ENCODE measurements around the gene SCN7A.
"Not testable (repeated sequence)": the region's sequence is repeated elsewhere in the genome, so short reads cannot be mapped to it uniquely, and the experiment has no call there.

Gene SCN7A

DNA sequence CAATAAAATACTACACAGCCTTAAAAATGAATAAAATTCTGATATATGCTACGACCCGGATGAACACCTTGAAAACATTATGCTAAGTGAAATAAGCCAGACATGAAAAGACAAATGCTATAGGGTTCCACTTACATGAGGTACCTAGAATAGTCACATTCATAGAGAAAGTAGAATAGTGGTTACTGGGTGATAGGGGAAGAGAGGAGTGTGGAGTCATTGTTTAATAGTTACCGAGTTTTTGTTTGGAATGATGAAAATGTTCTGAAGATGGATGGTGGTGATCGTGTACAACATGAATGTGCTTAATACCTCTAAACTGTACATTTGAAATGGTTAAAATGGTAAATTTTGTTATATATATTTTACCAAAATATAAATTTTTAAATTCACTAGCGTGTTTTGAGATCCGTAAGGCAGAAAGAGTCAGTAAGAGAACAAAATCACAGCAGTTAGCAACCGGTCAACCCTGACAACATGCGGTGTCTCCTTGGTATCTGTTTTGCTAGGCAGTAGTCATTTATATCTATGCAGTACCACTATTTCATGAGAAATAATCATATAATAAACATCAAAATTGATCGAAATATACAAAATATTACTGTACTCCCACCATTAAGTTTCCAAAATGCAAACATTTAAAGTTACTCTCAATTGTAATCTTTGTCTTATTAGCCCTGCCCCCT, 129.4 kb downstream of the SCN7A start:
- H3K4me1 ChIP-seq (ENCODE audit: control insufficient read depth in 2 of 2, insufficient read depth in 2 of 2, low read length in 2 of 2), result no peaks in the 10 kb centered on the region
- no peaks in the 10 kb centered on the region for H3K27me3 ChIP-seq (ENCODE audit: control insufficient read depth in 2 of 2, insufficient read depth in 2 of 2, low read length in 2 of 2)
- no peak overlapping the region for H3K4me3 ChIP-seq (ENCODE audit: low read length in 2 of 2)
- H3K9me3 ChIP-seq (ENCODE audit: control insufficient read depth in 2 of 2, low read length in 2 of 2), result no peaks in the 10 kb centered on the region
- no peak overlapping the region for H3K9ac ChIP-seq (ENCODE audit: low read depth in 1 of 2, low read length in 2 of 2)
- H3K36me3 ChIP-seq (ENCODE audit: control insufficient read depth in 2 of 2, insufficient read depth in 2 of 2, low read length in 2 of 2), result no peaks in the 10 kb centered on the region
- H3K27ac ChIP-seq (ENCODE audit: low read depth in 2 of 2, low read length in 2 of 2), result no peak overlapping the region

DNA sequence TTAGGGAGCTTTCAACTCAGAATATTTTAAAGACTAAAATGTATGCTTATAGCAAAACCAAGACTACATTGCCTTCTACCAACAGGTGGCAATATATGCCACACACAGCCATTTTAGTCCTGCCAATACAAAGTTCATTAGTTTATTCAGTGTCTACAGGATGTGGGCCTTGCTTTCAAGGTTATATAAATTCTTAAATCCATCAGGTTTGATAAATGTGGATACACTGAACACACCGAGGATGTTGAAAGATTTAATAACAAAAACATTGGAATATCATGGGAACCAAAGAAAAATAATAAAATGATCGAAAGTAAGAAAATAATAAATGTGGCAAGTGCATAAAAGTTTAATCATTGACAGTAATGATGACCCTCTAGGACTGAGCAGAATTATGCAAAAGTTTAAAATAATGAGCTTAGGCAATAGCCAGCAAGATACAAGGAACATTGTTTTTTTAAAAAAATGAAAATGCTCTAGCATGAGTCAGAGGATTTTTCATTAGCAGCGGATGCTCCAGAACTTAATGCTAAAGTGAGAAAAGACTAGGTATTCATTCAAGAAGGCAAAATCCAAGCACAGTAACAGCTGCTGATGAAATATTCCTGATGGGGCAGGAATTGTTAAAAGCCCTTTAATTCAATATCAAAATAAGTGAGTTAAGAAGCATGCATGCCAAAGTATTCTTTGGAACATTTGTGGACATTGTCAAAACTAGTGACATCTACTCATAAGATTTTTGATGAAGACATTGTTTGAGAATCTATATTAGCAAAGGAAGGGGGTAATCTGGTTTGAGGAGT, 132.5 kb downstream of the SCN7A start:
- H3K4me1 ChIP-seq (ENCODE audit: control insufficient read depth in 2 of 2, insufficient read depth in 2 of 2, low read length in 2 of 2), result no peaks in the 10 kb centered on the region
- no peaks in the 10 kb centered on the region for H3K27me3 ChIP-seq (ENCODE audit: control insufficient read depth in 2 of 2, insufficient read depth in 2 of 2, low read length in 2 of 2)
- no peaks in the 10 kb centered on the region for H3K9me3 ChIP-seq (ENCODE audit: control insufficient read depth in 2 of 2, low read length in 2 of 2)
- H3K36me3 ChIP-seq (ENCODE audit: control insufficient read depth in 2 of 2, insufficient read depth in 2 of 2, low read length in 2 of 2), result no peaks in the 10 kb centered on the region
- no peak overlapping the region for H3K9ac ChIP-seq (ENCODE audit: low read depth in 1 of 2, low read length in 2 of 2)
- H3K4me3 ChIP-seq (ENCODE audit: low read length in 2 of 2), result no peak overlapping the region
- H3K27ac ChIP-seq (ENCODE audit: low read depth in 2 of 2, low read length in 2 of 2), result no peak overlapping the region

DNA sequence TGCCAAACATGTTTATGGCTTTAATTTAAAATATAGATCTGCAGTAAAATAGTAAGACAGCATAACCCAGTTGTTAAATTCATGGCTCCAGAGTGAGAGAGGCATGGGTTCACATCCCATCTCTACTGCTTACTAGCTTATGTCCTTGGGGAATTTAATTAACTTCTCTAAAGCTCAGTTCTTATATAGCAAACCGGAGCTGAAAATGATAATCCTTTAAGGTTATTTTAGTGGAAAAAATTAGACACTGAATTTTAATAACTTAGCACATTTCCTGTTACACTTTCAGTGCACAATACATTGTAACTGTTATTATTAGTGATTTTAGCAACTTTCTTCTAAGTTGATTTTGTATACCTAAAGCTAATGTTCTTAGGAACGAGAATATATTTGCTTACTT, 133.1 kb downstream of the SCN7A start:
- Histone ChIP-seq H3K4me1 (ENCODE audit: control insufficient read depth in 2 of 2, insufficient read depth in 2 of 2, low read length in 2 of 2) (no peaks in the 10 kb centered on the region), H3K27me3 (ENCODE audit: control insufficient read depth in 2 of 2, insufficient read depth in 2 of 2, low read length in 2 of 2) (no peaks in the 10 kb centered on the region), H3K4me3 (ENCODE audit: low read length in 2 of 2) (no peak overlapping the region), H3K9me3 (ENCODE audit: control insufficient read depth in 2 of 2, low read length in 2 of 2) (no peaks in the 10 kb centered on the region), H3K36me3 (ENCODE audit: control insufficient read depth in 2 of 2, insufficient read depth in 2 of 2, low read length in 2 of 2) (no peaks in the 10 kb centered on the region), H3K9ac (ENCODE audit: low read depth in 1 of 2, low read length in 2 of 2) (no peak overlapping the region), H3K27ac (ENCODE audit: low read depth in 2 of 2, low read length in 2 of 2) (no peak overlapping the region)

DNA sequence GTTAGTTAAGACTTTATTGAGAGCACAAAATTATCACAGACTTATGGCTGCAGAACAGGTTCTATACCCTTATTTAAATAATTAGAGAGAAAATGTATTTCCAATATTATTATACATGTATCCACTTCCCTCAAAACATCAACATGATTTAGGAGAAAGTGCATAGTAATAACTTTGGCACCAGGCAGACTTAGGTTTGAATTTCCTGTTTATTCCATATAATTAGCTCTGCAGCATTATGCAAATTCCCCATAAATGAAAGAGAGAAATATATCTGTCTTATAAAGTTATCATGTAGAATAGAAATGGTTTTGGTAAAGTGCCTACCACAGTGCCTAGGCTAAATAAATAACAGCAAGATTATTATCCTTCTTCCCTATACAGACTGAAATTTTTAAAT, 133.6 kb downstream of the SCN7A start:
- Histone ChIP-seq H3K27me3 (ENCODE audit: control insufficient read depth in 2 of 2, insufficient read depth in 2 of 2, low read length in 2 of 2) (no peaks in the 10 kb centered on the region), H3K4me1 (ENCODE audit: control insufficient read depth in 2 of 2, insufficient read depth in 2 of 2, low read length in 2 of 2) (no peaks in the 10 kb centered on the region), H3K27ac (ENCODE audit: low read depth in 2 of 2, low read length in 2 of 2) (no peak overlapping the region), H3K4me3 (ENCODE audit: low read length in 2 of 2) (no peak overlapping the region), H3K9me3 (ENCODE audit: control insufficient read depth in 2 of 2, low read length in 2 of 2) (no peaks in the 10 kb centered on the region), H3K9ac (ENCODE audit: low read depth in 1 of 2, low read length in 2 of 2) (no peak overlapping the region), H3K36me3 (ENCODE audit: control insufficient read depth in 2 of 2, insufficient read depth in 2 of 2, low read length in 2 of 2) (no peaks in the 10 kb centered on the region)

DNA sequence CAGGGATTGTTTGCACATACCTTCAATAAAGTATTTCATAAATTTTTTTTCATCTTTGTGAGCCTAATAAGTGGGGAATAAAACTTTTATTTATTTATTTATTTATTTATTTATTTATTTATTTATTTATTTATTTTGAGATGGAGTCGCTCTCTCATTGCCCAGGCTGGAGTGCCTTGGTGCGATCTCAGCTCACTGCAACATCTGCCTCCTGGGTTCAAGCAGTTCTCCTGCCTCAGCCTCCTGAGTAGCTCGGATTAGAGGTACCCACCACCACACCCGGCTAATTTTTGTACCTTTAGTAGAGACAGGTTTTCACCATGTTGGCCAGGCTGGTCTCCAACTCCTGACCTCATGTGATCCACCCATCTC, 136.1 kb downstream of the SCN7A start:
- not testable (repeated sequence) for H3K4me3 ChIP-seq (ENCODE audit: low read length in 2 of 2); H3K4me1 ChIP-seq (ENCODE audit: control insufficient read depth in 2 of 2, insufficient read depth in 2 of 2, low read length in 2 of 2); H3K36me3 ChIP-seq (ENCODE audit: control insufficient read depth in 2 of 2, insufficient read depth in 2 of 2, low read length in 2 of 2); H3K27ac ChIP-seq (ENCODE audit: low read depth in 2 of 2, low read length in 2 of 2); H3K9me3 ChIP-seq (ENCODE audit: control insufficient read depth in 2 of 2, low read length in 2 of 2); H3K27me3 ChIP-seq (ENCODE audit: control insufficient read depth in 2 of 2, insufficient read depth in 2 of 2, low read length in 2 of 2); H3K9ac ChIP-seq (ENCODE audit: low read depth in 1 of 2, low read length in 2 of 2)

DNA sequence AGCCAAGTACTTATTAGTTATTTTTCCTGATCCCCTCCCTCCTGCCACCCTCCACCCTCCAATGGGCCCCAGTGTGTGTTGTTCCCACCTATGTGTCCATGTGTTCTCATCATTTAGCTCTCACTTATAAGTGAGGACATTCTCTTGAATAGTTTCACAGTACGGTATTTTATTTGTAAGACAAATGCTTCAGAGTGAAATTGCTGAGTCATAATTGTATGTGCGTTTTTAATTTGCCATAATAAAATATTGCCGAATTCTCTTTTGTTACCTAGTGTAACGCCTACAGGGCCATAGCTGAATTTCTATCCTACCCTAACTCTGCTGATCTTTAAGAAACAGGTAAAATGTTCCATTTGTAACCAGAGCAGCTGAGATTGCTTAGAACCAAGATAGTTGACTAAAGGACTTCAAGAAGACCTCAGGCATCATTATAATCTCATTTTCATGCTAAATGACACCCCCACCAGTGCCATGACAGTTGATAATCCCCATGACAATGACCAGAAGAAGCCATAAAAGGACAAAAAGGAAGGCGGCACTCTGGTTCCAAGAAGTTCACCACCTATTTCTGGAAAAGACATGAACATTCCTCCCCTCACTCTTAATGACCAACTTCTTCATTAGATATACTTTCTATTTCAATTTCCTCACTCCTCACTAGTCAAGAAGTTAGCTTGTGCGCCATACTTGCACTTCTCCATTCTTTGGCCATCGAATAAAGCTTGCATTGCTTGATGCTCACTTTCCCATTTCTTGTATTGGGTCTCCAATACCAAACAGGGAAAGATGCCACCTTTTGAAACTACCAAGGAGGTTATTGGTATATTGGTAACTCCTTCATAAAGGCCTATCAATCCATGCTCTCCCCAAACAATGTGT, 136.7 kb downstream of the SCN7A start:
- no peak overlapping the region for H3K4me3 ChIP-seq (ENCODE audit: low read length in 2 of 2)
- H3K36me3 ChIP-seq (ENCODE audit: control insufficient read depth in 2 of 2, insufficient read depth in 2 of 2, low read length in 2 of 2), result no peaks in the 10 kb centered on the region
- no peaks in the 10 kb centered on the region for H3K27me3 ChIP-seq (ENCODE audit: control insufficient read depth in 2 of 2, insufficient read depth in 2 of 2, low read length in 2 of 2)
- no peak overlapping the region for H3K9ac ChIP-seq (ENCODE audit: low read depth in 1 of 2, low read length in 2 of 2)
- no peaks in the 10 kb centered on the region for H3K9me3 ChIP-seq (ENCODE audit: control insufficient read depth in 2 of 2, low read length in 2 of 2)
- no peaks in the 10 kb centered on the region for H3K4me1 ChIP-seq (ENCODE audit: control insufficient read depth in 2 of 2, insufficient read depth in 2 of 2, low read length in 2 of 2)
- H3K27ac ChIP-seq (ENCODE audit: low read depth in 2 of 2, low read length in 2 of 2), result no peak overlapping the region
